GM10266 (cell line): Measurements from ENCODE around the gene RAB40C.

Source experiments
- DNase-seq: peaks from one replicate; pipeline ENCODE4 v3.0.0; 2012; ENCODE audit errors: extremely low spot score
- CTCF ChIP-seq: IDR thresholded peaks from 2 replicates; pipeline ENCODE4 v1.5.1; 2012; ENCODE audit warnings: mild to moderate bottlenecking, low read depth; ENCODE audit not compliant: control insufficient read depth, insufficient read depth; ENCODE audit errors: missing control alignments

Gene RAB40C

GRCh38 chr16:606656-607307 is 16.9 kb downstream of the RAB40C start:
- DNase-seq, result no peak
- no peak for TF ChIP-seq CTCF

GRCh38 chr16:608019-608418 is 18.2 kb downstream of the RAB40C start:
- no peak for TF ChIP-seq CTCF
- DNase-seq, result no peak

DNA sequence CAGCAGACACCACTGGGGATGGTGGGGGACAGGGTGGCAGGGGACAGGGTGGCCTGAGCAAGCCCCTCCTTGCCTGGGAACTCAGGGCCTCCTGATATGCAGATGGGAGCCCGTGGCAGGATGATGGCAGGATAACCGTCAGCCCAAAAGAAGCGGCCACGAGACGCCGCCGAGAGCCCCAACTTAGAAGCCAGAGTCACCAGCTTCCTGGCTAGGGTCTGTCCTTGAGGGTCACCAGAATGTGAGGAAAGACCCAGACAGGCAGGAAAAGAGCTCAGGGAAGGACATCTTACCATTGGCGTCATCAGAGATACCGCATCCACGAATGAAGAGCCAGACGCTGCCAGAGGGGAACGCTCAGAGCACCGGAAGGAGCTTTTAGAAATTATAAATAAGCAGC is 19.4 kb downstream of the RAB40C start:
- TF ChIP-seq CTCF, result no peak
- no peak for DNase-seq

DNA sequence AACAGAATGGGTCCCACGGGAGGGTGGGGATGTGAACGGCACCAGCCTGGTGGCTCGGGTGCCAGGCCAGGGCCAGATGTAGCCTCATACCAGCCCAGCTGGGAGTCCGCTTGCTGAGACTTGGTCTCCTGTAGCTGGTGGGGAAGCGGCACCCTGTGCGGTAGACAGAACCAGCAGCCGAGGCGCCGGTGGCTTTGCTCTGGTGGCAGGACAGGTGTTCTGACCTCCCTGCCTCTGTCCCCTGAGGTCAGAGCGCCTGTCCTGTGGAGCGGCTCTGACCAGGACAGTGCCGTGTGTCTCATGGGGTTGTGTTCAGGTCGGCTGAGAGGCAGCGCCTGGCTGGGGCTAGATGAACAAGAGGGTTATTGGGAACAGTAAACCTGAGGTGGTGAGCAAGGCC is 20.1 kb downstream of the RAB40C start:
- TF ChIP-seq CTCF, result no peak
- DNase-seq, result no peak

- TF ChIP-seq CTCF, result peak; percentile 32
- no peak for DNase-seq
Measured at GRCh38 chr16:610513-611381, 20.9 kb downstream of the RAB40C start.

GRCh38 chr16:615122-615521 is 25.3 kb downstream of the RAB40C start:
- TF ChIP-seq CTCF, result no peak
- DNase-seq, result no peak
